ENCODE results near the gene CNPPD1.
A peak's percentile ranks its signal among the peaks of the same experiment; 100 is the strongest.
"Not testable (repeated sequence)": the region's sequence is repeated elsewhere in the genome, so short reads cannot be mapped to it uniquely, and the experiment has no call there.

CNPPD1 gene

DNA sequence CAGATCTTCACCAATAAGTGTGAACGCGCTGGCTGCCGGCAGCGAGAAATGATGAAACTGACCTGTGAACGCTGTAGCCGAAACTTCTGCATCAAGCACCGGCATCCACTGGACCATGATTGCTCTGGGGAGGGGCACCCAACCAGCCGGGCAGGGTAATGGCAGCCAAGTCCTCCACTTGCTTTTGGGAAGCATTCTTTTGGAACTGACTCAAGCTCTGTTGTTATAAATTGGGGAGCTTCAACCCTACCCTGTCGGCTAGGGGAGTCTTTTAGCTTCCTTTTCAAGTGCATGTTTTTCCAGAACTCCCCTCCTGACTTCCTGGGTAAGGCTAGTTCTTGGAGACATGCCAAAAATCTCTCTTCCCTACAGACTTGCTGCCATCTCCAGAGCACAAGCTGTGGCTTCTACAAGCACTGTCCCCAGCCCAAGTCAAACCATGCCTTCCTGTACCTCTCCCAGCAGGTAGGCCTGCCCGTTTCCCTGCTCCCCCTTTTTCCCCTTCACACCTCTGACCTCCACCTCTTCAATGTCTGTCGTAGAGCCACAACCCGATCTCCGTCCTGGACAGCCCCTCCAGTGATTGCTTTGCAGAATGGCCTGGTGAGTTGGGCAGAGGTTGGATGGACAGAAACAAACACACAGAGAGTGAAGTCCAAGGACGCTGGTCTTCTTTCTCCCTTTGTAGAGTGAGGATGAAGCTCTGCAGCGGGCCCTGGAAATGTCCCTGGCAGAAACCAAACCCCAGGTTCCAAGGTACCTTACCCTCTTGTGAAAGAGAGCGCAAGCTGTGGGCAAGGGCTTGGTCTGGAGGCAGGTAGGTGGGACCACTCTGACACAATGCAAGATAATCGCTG, 31.4 kb upstream of the CNPPD1 start:
- no peak for DNase-seq

DNA sequence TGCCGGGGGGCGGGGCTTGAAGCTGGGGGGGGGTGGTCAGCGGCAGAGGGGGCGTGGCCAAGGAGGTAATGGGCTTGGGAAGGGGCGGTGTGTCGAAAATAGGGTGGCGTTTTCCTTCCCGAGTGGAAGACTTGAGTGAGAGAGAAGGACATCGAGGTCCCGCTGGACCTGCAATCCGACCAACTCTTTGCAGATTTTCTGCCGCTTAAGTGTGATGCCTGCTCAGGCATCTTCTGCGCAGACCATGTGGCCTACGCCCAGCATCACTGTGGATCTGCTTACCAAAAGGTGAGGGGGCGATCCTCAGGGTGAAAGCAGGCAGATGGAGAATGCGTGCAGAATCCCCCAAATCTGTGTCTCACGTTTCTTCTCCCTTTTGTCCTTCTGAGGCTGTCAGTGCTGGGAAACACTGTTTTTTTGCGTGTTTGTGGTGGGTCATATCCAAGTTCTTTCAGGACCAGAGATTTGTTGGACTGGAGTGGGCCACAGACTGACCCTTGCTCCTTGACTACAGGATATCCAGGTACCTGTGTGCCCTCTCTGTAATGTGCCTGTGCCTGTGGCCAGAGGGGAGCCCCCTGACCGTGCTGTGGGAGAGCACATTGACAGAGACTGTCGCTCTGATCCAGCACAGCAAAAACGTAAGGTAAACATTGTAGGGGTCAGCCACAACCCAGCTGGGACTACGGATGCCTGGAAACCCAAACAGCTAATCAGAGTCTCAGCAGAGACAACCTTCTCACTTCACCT, 30.6 kb upstream of the CNPPD1 start:
- no peak for DNase-seq

DNA sequence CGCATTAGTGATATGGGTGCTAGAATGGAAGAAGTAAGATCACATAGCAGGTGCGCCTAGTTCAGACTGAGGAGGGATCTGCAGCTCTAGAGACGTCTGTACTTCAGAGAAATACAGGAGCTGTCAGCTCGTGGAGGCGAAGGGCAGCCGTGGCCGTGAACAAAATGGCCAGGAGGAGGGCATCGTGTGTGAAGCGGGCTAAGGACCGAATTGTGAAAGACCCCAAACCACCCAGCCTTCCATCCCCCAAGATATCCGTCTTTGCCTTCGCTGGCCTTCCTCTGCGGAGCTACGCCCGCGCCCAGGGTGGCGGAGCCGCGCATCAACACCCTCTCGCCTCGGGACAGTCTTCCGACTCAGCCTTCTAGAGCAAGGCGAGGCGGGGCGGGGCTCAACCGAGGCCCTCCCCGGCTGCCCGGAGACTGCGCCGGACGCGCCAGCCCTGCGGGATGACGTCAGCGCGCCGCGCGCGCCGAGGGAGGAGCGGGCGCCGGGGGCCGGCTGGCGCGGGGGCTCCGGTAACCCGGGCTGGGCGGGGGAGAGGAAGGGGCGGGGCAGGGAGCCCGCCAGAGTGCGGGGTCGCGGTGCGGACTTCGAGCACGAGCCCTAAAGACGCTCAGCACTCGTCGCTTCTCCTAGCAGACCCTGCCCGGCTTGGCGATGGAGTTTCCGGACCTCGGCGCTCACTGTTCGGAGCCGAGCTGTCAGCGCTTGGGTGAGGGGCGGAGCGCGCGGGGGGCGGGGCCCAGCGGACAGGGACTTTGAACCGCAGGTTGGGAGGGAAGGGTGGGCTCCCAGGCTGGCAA, 29.8 kb upstream of the CNPPD1 start, which contains the start of gene ZFAND2B:
ZFAND2B (plus strand) TSS at position 455 of the 806 bp plus-strand sequence; CDS start at position 661, 206 bp downstream.
- DNase-seq: peak; percentile 94

DNA sequence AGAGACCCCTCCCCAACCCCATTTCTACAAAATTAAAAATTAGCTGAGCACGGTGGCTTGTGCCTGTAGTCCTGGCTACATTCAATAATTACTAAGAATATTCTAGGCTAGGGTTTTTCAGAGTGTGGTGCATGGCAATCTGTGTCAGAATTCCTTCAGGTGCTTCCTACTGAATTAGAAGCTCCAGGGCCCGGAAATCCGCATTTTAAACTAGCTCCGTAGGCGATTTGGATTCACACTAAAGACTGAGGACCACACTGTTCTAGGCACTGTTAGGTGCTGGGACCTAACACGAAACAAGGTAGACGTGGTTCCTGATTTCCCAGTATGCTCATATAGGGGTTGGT, 29.2 kb upstream of the CNPPD1 start:
- DNase-seq: no peak

DNA sequence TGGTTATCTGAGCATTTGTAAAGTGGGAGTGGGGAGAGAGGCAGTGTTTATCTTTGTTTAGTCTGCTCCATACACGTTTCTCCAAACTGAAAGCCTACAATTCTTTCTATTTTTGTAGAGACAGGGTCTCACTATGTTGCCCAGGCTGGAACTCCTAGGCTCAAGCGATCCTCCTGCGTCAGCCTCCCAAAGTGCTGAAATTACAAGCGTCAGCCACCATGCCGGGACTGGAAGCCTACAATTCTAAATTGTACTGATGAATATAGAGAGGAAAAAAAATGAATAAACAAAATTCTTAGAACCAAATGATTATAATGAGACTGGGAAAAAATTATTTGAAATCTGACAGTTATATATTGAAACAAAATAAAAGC, 28.4 kb upstream of the CNPPD1 start:
- no peak for DNase-seq

DNA sequence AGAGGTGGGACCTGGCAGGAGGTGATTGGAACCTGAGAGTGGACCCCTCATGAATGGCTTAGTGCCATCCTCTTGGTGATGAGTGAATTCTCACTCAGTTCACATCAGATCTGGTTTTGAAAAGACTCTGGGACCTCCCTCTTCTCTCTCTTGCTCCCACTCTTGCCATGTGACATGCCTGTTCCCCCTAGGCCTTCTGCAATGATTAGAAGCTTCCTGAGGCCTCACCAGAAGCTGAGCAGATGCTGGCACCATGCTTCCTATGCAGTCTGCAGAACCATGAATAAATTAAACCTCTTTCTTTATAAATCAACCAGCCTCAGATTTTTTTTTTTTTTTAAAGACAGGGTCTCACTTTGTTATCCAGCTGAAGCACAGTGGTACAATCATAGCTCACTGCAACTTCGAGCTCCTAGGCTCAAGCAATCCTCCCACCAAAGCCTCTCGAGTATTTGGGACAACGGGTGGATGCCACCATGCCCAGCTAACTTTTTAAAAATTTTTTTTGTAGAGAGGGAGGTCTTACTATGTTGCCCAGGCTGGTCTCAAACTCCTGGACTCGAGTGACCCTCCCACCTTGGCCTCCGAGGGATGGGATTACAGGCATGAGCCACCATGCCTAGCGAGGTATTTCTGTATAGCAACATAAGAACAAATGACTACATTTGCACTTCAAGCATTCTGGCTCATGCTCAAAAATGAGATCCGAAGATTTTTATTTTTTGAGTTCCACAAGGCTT, 27.9 kb upstream of the CNPPD1 start:
- no peak for DNase-seq

DNA sequence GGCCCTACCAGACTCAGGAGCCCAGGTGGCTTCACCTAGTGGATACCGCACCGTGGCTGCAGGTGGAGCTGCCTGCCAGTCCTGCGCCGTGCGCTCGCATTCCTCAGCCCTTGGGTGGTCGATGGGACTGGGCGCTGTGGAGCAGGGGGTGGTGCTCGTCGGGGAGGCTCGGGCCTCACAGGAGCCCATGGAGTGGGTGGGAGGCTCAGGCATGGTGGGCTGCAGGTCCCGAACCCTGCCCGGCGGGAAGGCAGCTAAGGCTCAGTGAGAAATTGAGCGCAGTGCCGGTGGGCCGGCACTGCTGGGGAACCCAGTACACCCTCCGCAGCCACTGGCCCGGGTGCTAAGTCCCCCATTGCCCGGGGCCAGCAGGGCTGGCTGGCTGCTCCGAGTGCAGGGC, 24.6 kb upstream of the CNPPD1 start:
- DNase-seq: not testable (repeated sequence)

DNA sequence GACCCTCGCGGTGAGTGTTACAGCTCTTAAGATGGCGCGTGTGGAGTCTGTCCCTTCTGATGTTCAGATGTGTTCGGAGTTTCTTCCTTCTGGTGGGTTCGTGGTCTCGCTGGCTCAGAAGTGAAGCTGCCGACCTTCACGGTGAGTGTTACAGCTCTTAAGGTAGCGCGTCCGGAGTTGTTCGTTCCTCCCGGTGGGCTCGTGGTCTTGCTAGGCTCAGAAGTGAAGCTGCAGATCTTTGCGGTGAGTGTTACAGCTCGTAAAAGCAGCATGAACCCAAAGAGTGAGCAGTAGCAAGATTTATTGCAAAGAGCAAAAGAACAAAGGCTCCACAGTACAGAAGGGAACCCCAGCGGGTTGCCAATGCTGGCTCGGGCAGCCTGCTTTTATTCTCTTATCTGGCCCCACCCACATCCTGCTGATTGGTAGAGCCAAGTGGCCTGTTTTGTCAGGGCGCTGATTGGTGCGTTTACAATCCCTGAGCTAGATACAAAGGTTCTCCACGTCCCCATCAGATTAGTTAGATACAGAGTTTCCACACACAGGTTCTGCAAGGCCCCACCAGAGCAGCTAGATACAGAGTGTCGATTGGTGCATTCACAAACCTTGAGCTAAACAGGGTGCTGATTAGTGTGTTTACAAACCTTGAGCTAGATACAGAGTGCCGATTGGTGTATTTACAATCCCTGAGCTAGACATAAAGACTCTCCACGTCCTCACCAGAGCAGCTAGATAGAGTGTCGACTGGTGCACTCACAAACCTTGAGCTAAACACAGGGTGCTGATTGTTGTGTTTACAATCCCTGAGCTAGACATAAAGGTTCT, 24.0 kb upstream of the CNPPD1 start:
- peak; percentile 63 for DNase-seq

DNA sequence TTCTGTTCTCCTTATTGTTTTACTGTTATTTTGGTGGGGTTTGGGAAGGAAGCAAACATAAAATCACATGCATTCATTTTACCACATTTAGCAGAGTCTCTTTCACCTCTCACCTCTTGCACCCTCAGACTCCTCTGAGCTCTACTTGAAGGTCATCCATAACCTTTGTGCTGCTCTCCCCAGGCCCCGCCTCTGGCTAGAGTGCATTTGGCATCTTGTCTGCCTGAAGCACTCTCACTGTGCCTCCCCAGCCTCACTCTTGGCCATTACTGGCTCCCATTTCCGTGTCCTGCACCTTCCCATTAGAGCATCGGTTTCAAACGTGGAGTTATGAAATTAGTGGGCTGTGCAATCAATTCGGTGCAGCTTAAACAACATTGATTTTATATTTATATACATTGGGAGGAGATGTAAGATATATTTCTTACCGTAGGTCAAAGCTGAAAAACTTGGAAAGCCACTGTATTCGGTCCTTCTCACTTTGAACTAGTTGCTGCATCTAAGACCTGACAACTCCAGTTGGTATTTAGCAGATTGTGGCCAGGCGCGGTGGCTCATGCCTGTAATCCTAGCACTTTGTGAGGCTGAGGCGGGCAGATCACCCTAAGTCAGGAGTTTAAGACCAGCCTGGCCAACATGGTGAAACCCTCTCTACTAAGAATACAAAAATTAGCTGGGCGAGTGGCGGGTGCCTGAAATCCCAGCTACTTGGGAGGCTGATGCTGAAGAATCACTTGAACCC, 22.9 kb upstream of the CNPPD1 start:
- no peak for DNase-seq

DNA sequence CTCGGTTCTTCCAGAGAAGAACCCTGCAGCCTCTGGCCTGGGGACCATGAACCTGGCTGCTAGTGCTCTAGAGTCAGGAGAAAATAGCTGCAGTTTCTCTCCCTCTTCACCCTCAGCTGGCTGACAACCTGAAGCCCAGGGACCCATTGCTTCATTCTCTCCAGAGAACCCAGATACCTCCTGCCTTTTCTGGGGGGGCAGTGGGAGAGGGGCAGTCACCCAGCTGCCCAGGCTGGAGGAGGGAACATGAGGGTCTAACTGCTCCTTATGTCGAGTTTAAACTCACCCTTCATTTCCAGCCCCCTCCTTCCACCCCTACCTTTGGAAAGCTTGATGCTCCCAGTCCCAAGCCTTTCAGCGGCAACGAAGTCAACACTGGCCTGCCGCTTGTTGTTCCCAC, 22.2 kb upstream of the CNPPD1 start:
- DNase-seq: no peak

DNA sequence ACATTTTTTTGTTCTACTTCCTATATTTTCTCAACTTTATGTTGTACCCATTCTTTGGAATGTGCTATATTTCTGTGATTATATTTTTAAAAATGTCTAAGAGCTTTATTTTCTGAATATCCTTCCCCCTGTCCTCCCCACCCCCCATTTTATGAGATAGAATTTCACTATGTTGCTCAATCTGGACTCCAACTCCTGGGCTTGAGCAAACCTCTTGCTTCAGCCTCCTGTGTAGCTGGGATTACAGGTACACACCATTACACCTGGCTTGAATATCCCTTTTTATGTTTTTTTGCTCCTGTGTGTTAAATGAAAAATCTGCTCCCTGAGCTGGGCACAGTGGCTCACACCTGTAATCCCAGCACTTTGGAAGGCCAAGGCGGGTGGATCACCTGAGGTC, 20.7 kb upstream of the CNPPD1 start:
- DNase-seq: no peak

DNA sequence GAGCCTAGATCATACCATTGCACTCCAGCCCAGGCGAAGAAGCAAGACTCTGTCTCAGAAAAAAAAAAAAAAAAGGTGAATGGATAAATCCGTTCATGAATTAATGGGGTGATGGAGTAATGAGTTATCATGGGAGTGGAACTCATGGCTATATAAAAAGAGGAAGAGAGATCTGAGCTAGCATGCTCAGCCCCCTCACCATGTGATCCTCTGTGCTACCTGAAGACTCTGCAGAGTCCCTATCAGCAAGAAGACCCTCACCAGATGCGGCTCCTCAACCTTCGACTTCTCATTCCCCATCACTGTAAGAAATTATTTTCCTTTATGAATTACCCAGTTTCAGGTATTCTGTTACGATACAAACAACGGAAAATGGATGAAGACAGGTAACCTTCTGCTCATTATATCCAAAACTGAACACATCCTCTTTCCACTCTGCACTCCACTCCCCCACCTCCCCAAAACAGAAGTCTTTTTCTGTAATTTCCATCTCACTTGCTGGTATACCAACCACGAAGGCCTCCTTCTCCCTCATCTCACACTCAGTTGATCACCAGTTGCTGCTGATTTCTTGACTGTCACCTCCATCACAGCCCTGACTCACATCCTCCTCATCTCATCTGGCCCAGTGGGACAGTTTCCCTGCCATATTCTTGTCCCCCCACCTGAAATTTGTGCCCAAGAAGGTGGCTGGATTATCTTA, 10.2 kb upstream of the CNPPD1 start:
- no peak for DNase-seq

DNA sequence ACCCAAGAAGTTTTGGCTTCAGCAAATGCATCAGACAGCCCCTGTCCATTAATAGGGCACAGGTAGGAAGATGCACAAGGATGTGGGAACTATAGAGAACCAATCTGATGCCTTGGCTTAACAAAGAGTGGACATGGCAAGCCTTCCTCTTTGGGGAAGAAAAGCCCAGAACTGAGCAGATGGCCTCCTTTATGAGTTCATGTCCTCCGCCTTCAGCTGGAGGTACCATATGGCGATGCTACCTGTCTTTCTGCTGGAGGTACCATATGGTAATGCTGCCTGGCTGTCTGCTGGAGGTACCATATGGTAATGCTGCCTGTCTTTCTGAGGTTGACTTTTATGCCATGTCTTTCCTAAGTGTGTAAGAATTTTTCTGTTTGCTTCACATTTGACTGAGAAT, 7.4 kb upstream of the CNPPD1 start:
- no peak for DNase-seq

DNA sequence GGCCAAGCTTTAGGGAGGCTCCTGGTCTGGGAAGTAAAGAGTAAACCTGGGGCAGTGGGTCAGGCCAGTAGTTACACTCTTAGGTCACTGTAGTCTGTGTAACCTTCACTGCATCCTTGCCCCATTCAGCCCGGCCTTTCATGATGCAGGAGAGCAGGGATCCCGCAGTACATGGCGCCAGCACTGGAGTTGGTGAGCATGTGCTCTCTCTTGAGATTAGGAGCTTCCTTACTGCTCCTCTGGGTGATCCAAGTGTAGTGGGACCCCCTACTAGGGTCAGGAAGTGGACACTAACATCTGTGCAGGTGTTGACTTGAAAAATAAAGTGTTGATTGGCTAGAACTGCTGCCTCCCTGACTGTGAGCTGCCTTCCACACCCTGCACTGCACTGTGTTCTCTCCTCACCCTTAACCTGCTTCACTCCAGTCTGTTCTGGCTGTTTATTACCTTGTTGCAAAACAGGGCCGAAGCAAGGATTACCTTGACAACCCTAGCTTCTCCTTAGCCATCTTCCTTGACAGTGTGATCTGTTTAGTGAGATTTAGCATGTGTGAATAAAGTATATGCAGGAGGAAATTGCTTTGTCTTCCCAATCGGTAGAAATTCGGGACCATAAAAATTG, 6.5 kb upstream of the CNPPD1 start:
- DNase-seq: no peak

DNA sequence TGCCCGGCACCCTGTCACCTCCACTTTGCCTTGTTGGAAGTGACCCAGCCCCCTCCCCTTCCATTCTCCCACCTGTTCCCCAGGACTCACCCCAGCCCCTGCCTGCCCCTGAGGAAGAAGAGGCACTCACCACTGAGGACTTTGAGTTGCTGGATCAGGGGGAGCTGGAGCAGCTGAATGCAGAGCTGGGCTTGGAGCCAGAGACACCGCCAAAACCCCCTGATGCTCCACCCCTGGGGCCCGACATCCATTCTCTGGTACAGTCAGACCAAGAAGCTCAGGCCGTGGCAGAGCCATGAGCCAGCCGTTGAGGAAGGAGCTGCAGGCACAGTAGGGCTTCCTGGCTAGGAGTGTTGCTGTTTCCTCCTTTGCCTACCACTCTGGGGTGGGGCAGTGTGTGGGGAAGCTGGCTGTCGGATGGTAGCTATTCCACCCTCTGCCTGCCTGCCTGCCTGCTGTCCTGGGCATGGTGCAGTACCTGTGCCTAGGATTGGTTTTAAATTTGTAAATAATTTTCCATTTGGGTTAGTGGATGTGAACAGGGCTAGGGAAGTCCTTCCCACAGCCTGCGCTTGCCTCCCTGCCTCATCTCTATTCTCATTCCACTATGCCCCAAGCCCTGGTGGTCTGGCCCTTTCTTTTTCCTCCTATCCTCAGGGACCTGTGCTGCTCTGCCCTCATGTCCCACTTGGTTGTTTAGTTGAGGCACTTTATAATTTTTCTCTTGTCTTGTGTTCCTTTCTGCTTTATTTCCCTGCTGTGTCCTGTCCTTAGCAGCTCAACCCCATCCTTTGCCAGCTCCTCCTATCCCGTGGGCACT, 5.8 kb upstream of the CNPPD1 start:
- DNase-seq: no peak

DNA sequence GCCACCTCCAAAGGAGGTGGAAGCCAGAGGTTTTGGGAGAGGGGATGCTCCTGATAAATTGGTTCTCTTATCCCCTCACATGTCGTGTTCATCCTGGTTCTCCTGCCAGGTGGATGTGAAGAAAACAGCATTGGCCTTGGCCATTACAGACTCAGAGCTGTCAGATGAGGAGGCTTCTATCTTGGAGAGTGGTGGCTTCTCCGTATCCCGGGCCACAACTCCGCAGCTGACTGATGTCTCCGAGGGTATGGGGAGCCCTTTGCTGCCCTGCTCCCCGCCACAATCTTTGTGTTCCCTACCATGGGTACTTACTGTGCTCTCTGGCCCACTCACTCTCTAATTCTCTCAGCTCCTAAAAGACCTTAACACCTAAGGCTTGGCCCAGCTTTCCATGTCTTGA, 4.8 kb upstream of the CNPPD1 start:
- no peak for DNase-seq

DNA sequence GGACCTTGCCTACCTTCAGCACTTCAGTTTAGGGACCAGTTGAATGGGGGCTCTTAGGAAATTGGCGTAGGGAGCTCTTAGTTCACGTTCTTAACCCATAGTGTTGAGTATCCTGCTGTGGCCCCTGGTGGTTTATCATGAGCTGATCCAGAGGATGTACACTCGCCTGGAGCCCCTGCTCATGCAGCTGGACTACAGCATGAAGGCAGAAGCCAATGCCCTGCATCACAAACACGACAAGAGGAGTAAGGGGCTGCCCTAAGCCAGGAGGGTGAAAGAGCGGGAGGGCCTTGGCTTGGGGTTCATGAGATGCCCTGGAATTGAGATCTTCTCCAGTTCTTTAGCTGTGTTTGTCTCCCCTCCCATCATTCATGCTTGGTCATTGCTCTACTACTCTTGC, 4.2 kb upstream of the CNPPD1 start:
- no peak for DNase-seq

DNA sequence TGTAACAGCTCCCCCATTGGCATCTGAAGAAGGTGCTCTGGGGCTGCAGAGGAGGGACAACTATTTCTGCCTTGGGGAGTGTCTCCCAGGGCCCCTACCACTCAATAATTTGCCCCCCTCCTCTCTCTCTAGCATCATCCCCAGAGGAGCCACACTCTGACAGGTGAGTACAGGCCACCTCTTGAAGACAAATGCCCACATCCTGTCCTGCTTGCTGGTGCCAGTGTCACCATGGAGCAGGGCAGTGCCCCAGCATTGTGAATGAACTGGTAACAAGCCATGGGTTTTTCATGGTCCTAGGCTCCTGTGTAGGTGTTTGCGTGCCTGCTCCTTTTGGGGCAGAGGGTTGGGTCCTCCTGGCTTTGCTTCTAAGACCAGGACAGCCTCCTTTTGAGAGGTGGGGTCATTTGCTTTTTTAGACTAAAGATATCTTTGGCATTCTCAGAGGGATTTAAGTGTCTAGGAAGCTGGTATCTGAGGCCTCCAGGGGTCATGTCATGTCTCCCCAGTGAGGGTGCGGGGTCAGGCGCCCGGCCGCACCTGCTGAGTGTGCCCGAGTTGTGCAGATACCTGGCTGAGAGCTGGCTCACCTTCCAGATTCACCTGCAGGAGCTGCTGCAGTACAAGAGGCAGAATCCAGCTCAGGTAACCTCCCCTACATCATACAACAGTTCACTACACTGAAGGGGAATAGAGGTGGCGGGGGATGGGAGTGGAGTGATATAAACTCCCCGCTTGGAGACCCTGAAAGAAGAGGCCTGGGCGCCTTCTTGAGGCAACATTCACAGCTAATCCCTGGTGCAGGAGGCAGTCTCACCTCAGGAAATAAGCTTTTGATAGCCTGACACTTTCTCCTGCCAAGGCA, 3.1 kb upstream of the CNPPD1 start:
- no peak for DNase-seq
